ENCODE data around the gene C1QTNF6. TPM values are rescaled to one million over a fixed set of nuclear protein-coding genes. Genes with fewer than 3 reads are reported as not detected.

C1QTNF6 gene
- total RNA-seq, 1 experiment from 2014 or later, result 25.0 TPM

GRCh38 chr22:37219533-37219932 is 31.5 kb upstream of the C1QTNF6 start:
- CTCF ChIA-PET, result no interaction called here
- Histone ChIP-seq H3K9me3 (ENCODE audit: control insufficient read depth, insufficient read depth, low read depth, low read length) (no peaks in the 10 kb centered on the region), H3K4me1 (ENCODE audit: control insufficient read depth, insufficient read depth, low read length) (no peaks in the 10 kb centered on the region), H3K36me3 (ENCODE audit: control insufficient read depth, insufficient read depth, low read length) (no peaks in the 10 kb centered on the region), H3K27me3 (ENCODE audit: control insufficient read depth, insufficient read depth, low read length) (no peaks in the 10 kb centered on the region), H3K27ac (ENCODE audit: low read length) (no peak overlapping the region), H3K4me3 (ENCODE audit: low read depth in 2 of 2, low read length in 2 of 2) (no peak overlapping the region)
- no peak for DNase-seq (ENCODE audit: low read depth, low spot score)
- no peak for TF ChIP-seq SIN3A (IDR thresholded peaks at IDR 0.05; ENCODE audit: borderline replicate concordance, insufficient read depth, low read depth, low read length)
- TF ChIP-seq TCF7L2 (IDR thresholded peaks at IDR 0.05; ENCODE audit: low read depth, low read length), result no peak
- TF ChIP-seq REST (IDR thresholded peaks at IDR 0.05; ENCODE audit: insufficient read depth in 1 of 2, low read depth in 2 of 2, low read length in 1 of 2), result no peak
- TF ChIP-seq CTCF (IDR thresholded peaks at IDR 0.05), result no peak
- TF ChIP-seq POLR2AphosphoS5 (IDR thresholded peaks at IDR 0.05; ENCODE audit: low read depth, low read length), result no peak
- no TSS peak for BruUV-seq (replicated peaks)
- POLR2A ChIA-PET, result no interaction called here
- intact Hi-C loops (cut with micrococcal nuclease; ENCODE audit: unreplicated experiment) (no loop called here), in situ Hi-C loops (cut with HindIII; ENCODE audit: low pct_unique_long_range_greater_than_20kb, low sequenced_read_pairs) (no loop called here)
- no peak for ATAC-seq

- no peak for TF ChIP-seq REST (IDR thresholded peaks at IDR 0.05; ENCODE audit: insufficient read depth in 1 of 2, low read depth in 2 of 2, low read length in 1 of 2)
- TF ChIP-seq CTCF (IDR thresholded peaks at IDR 0.05), result no peak
- no peak for TF ChIP-seq SIN3A (IDR thresholded peaks at IDR 0.05; ENCODE audit: borderline replicate concordance, insufficient read depth, low read depth, low read length)
- no peak for TF ChIP-seq POLR2AphosphoS5 (IDR thresholded peaks at IDR 0.05; ENCODE audit: low read depth, low read length)
- TF ChIP-seq TCF7L2 (IDR thresholded peaks at IDR 0.05; ENCODE audit: low read depth, low read length), result no peak
- intact Hi-C loops (cut with micrococcal nuclease; ENCODE audit: unreplicated experiment), result no loop called here
- ChIA-PET POLR2A (no interaction called here), CTCF (no interaction called here)
- Histone ChIP-seq H3K27ac (ENCODE audit: low read length) (no peak overlapping the region), H3K9me3 (ENCODE audit: control insufficient read depth, insufficient read depth, low read depth, low read length) (no peaks in the 10 kb centered on the region), H3K4me1 (ENCODE audit: control insufficient read depth, insufficient read depth, low read length) (no peaks in the 10 kb centered on the region), H3K4me3 (ENCODE audit: low read depth in 2 of 2, low read length in 2 of 2) (no peak overlapping the region), H3K36me3 (ENCODE audit: control insufficient read depth, insufficient read depth, low read length) (no peaks in the 10 kb centered on the region), H3K27me3 (ENCODE audit: control insufficient read depth, insufficient read depth, low read length) (no peaks in the 10 kb centered on the region)
- no peak for DNase-seq (ENCODE audit: low read depth, low spot score)
- ATAC-seq, result no peak
- BruUV-seq (replicated peaks), result no TSS peak
- in situ Hi-C loops (cut with HindIII; ENCODE audit: low pct_unique_long_range_greater_than_20kb, low sequenced_read_pairs), result no loop called here
These were observed 30.8 kb upstream of the C1QTNF6 start for GRCh38 chr22:37218771-37219411.

Data from Panc1 (cell line).